Left lung (tissue), 10 donors: ENCODE measurements around the gene DAB1. TPM values are rescaled to one million over a fixed set of nuclear protein-coding genes. Genes with fewer than 3 reads are reported as not detected.
A peak's percentile ranks its signal among the peaks of the same experiment; 100 is the strongest.

Source experiments
- ATAC-seq: fragments of 200-7000 bp; cut with Tn5 transposase; one replicate; pipeline ENCODE4 v1.9.1; 2020; ENCODE audit warnings: moderate library complexity
- DNase-seq, 4 donors: peaks; one replicate each; pipeline ENCODE4 v3.0.0-alpha.2; 2013 to 2020
- H3K27ac ChIP-seq, 2 donors: fragments of 200-600 bp; sonication (generic) in 1 of 2; one replicate each; pipeline versions ENCODE4 v1.5.0 to v1.8.0; 2020 to 2021
- H3K27me3 ChIP-seq, 2 donors: fragments of 200-600 bp; sonication (generic) in 1 of 2; one replicate each; pipeline versions ENCODE4 v1.5.0 to v1.8.0; 2020 to 2021
- H3K36me3 ChIP-seq, 2 donors: fragments of 200-600 bp; sonication (generic) in 1 of 2; one replicate each; pipeline versions ENCODE4 v1.5.0 to v1.8.0; 2020 to 2021
- H3K4me1 ChIP-seq, 2 donors: fragments of 200-600 bp; one replicate each; pipeline ENCODE4 v1.8.0; 2021
- H3K4me3 ChIP-seq, 2 donors: fragments of 200-600 bp; sonication (generic) in 1 of 2; one replicate each; pipeline versions ENCODE4 v1.5.0 to v1.8.0; 2020 to 2021; ENCODE audit warnings: mild to moderate bottlenecking in 1 of 2
- H3K9me3 ChIP-seq, 2 donors: fragments of 200-600 bp; sonication (generic) in 1 of 2; one replicate each; pipeline versions ENCODE4 v1.5.0 to v1.8.0; 2020 to 2021
- intact Hi-C, 2 donors: fragments of 100-400 bp; cut with DNase I; formaldehyde crosslinking; loops; one replicate each; pipeline versions ENCODE4 v1.11.2 to v1.14.2; 2022
- polyA plus RNA-seq, 6 donors: library from polyadenylated mRNA; unstranded; fragments of 120-200 nt; gene quantifications; one replicate each; pipeline ENCODE4 v1.2.1, GENCODE V29; 2013; ENCODE audit not compliant: insufficient read length in 6 of 6
- total RNA-seq, 2 donors: library from RNA; stranded (reverse); fragmentation: NEBNext Ultra II Directional; extraction: Animal tissue kit (Norgen Biotek cat#: 25700); gene quantifications; one replicate each; pipeline ENCODE4 v1.2.1, GENCODE V29; 2021
- TF ChIP-seq, protein P1 (sequence below), 2 donors: fragments of 200-600 bp; sonication (generic) in 1 of 2; IDR thresholded peaks; one replicate each; pipeline versions ENCODE4 v1.5.0 to v1.8.0; 2021; ENCODE audit warnings: antibody characterized with exemption in 2 of 2
- donor health status: DM: no; HTN: yes; CAD: no.
- donor health status: DM: no; HTN: no; CAD: no.

DAB1 gene
- total and polyA plus RNA-seq, 8 donors: 0.17 to 1.7 (median 1.1) TPM

DNA sequence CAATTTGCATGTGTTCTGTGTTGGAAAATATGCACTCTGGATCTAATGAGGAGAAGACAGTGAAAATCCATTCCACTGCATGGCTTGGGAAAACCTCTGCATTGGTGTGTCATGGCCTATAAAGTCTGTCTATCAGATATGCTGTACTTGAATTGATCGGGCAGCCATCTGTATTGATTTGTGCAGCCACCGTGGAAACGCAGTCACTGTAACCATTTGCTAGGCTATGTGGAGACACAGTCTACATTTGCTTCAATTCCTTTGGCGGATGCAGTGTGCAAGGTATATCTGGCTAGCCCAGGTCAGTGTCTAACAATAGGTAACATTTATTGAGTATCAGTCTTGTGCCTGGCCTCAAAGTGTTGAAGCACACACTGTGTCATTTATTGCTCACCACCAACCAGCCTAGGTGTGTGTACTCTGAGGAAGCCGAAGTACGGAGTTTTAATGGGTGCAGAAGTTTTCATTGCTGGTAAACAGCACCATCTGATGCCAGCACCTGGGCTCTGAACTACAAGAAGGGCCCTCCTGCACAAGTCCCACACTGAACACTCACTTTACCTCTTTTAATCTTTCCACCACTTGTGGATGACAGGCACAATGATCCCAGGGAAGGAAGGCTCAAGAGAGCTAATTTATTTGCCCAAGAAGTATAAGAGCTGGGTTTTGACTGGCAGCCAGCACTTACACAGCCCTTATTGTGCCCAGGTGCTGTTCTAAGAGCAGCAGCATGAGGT is 83.4 kb downstream of the DAB1 start:
- intact Hi-C loops: no loop called here
- DNase-seq: peak in 2 of 4 donors; percentile 55 to 56
- Histone ChIP-seq H3K4me1 (no peaks in the 10 kb centered on the region), H3K36me3 (no peaks in the 10 kb centered on the region), H3K4me3 (no peak overlapping the region), H3K27ac (no peak overlapping the region), H3K27me3 (no peaks in the 10 kb centered on the region), H3K9me3 (no peaks in the 10 kb centered on the region)
- TF ChIP-seq, protein P1, sequence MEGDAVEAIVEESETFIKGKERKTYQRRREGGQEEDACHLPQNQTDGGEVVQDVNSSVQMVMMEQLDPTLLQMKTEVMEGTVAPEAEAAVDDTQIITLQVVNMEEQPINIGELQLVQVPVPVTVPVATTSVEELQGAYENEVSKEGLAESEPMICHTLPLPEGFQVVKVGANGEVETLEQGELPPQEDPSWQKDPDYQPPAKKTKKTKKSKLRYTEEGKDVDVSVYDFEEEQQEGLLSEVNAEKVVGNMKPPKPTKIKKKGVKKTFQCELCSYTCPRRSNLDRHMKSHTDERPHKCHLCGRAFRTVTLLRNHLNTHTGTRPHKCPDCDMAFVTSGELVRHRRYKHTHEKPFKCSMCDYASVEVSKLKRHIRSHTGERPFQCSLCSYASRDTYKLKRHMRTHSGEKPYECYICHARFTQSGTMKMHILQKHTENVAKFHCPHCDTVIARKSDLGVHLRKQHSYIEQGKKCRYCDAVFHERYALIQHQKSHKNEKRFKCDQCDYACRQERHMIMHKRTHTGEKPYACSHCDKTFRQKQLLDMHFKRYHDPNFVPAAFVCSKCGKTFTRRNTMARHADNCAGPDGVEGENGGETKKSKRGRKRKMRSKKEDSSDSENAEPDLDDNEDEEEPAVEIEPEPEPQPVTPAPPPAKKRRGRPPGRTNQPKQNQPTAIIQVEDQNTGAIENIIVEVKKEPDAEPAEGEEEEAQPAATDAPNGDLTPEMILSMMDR (IDR thresholded peaks at IDR 0.05): no peak
- peak; percentile 95 for ATAC-seq

DNA sequence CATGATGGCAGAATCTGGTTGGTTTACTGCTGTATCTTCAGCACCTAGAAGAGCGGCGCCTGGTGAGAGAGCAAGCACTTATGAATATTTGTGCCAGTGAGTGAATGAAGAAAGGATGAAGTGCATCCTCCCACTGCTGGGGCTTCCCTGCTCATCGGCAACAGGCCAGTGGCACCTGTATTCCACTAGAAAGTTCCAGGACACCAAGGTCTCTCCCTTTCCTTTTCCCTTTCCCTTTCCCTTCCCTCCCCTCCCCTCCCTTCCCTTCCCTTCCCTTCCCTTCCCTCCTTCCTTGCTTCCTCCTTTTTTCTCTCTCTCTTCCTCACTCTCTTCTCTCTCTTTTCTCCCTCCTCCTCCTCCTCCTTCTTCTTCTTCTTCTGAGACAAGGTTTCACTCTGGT is 86.2 kb downstream of the DAB1 start:
- TF ChIP-seq, protein P1 (IDR thresholded peaks at IDR 0.05): no peak
- Histone ChIP-seq H3K9me3 (no peaks in the 10 kb centered on the region), H3K4me1 (no peaks in the 10 kb centered on the region), H3K36me3 (no peaks in the 10 kb centered on the region), H3K27me3 (no peaks in the 10 kb centered on the region), H3K4me3 (no peak overlapping the region), H3K27ac (no peak overlapping the region)
- DNase-seq: no peak
- intact Hi-C loops: no loop called here
- no peak for ATAC-seq

- TF ChIP-seq, protein P1 (IDR thresholded peaks at IDR 0.05): no peak
- Histone ChIP-seq H3K9me3 (peaks cover 0 to under 1% of the 10 kb centered on the region in 2 donors), H3K4me1 (no peaks in the 10 kb centered on the region), H3K36me3 (no peaks in the 10 kb centered on the region), H3K4me3 (no peak overlapping the region), H3K27me3 (no peaks in the 10 kb centered on the region), H3K27ac (no peak overlapping the region)
- no peak for DNase-seq
- ATAC-seq: no peak
- intact Hi-C loops: no loop called here
These were observed 87.1 kb downstream of the DAB1 start for GRCh38 chr1:57336793-57337192.

GRCh38 chr1:57331620-57332019 is 92.2 kb downstream of the DAB1 start:
- DNase-seq (no peak), ATAC-seq (no peak)
- no peak overlapping the region for H3K27ac ChIP-seq
- TF ChIP-seq, protein P1 (IDR thresholded peaks at IDR 0.05): no peak
- no peak overlapping the region for H3K4me3 ChIP-seq
- H3K27me3 ChIP-seq: no peaks in the 10 kb centered on the region
- H3K4me1 ChIP-seq: no peaks in the 10 kb centered on the region
- intact Hi-C loops: no loop called here
- H3K36me3 ChIP-seq: no peaks in the 10 kb centered on the region
- H3K9me3 ChIP-seq: peaks cover 0 to 8% of the 10 kb centered on the region in 2 donors

DNA sequence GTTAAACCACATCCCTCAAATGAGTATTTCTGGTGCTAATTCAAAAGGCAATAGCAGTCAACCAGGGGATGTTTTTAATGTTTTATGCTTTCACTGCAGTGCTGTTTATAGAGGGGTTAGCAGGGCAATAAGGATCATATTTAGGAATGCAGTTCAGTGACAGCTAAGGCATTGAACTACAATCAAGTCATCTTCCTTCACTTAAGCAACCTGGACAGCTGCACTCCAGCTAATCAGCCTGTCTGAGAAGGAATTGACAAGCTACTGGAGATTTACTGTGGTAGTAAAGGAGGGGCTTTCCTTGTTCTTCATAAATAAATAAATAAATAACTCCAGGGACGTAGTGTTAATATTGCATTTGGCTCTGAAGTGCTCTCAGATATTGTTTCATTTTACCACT is 93.9 kb downstream of the DAB1 start:
- Histone ChIP-seq H3K36me3 (no peaks in the 10 kb centered on the region), H3K27me3 (no peaks in the 10 kb centered on the region), H3K4me1 (no peaks in the 10 kb centered on the region), H3K4me3 (no peak overlapping the region), H3K9me3 (peaks cover 0 to 8% of the 10 kb centered on the region in 2 donors), H3K27ac (no peak overlapping the region)
- ATAC-seq: no peak
- intact Hi-C loops: no loop called here
- TF ChIP-seq, protein P1 (IDR thresholded peaks at IDR 0.05): no peak
- no peak for DNase-seq
